HG03175 (cell line): ENCODE results near the gene ENPP3.
"Not testable (repeated sequence)": the region's sequence is repeated elsewhere in the genome, so short reads cannot be mapped to it uniquely, and the experiment has no call there.

Experiments
- ATAC-seq: cut with Tn5 transposase; IDR thresholded peaks from one replicate; pipeline ENCODE4 v1.9.1; 2021; ENCODE audit warnings: mild to moderate bottlenecking, moderate library complexity; ENCODE audit not compliant: unreplicated experiment

The ENPP3 gene

GRCh38 chr6:131733376-131734016 is 96.4 kb downstream of the ENPP3 start:
- ATAC-seq = no peak

DNA sequence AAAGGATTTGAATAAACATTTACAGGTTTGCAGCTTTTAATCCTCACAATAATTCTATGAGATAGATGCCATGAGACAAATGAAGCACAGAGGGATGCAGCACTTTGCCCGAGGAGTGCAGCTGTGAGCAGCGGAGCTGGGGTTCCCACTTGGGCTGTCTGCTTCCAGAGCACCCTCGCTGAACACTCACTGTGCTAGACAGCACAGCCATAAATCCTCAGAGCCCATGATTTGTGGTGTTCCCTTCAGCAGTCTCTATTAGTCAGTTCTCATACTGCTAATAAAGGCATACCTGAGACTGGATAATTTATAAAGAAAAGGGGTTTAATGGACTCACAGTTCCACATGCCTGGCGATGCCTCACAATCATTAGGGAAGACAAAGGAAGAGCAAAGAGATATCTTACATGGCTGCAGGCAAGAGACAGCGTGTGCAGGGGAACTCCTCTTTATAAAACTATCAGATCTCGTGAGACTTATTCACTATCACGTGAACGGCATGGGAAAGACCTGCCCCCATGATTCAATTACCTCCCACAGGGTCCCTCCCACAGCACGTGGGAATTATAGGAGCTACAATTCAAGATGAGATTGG is 99.0 kb downstream of the ENPP3 start:
- no peak for ATAC-seq

DNA sequence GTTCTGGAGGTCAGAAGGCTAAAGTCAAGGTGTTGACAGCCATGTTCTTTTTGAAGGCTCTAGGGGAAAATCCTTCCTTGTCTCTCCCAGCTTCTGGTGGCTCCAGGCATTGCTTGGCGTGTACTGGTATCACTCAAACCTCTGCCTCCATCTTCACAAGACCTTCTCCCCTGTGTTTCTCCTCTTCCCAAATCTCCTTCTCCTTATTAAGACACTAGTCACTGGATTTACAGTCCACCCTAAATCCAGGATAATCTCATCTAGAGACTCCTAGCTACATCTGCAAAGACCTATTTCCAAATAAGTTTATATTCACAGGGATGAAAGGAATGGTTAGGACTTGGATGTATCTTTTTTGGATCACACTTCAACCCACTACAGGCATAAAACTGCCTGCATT is 99.7 kb downstream of the ENPP3 start:
- no peak for ATAC-seq

GRCh38 chr6:131739136-131739535 is 102.0 kb downstream of the ENPP3 start:
- ATAC-seq = no peak

DNA sequence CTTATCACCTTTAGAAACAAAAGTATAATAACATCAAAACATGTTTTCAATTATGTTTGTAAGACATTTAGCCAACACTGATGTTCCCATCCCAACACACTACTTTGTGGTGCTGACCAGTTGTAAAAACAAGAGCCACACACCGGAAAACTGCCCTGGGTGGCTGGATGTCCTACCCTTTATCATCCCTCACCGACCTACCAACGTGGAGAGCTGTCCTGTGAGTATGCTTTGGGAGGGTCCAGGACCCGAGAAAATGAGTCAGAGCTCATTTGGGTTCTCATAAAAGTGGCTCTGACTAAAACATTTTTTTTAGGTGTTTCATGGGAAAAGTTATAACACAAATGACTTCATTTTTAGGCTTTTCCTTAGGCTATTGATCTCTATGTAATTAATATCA is 103.1 kb downstream of the ENPP3 start:
- no peak for ATAC-seq

- no peak for ATAC-seq
These were observed 104.7 kb downstream of the ENPP3 start for GRCh38 chr6:131741688-131742393.

- no peak for ATAC-seq
These were observed 107.6 kb downstream of the ENPP3 start for GRCh38 chr6:131744432-131745287.

DNA sequence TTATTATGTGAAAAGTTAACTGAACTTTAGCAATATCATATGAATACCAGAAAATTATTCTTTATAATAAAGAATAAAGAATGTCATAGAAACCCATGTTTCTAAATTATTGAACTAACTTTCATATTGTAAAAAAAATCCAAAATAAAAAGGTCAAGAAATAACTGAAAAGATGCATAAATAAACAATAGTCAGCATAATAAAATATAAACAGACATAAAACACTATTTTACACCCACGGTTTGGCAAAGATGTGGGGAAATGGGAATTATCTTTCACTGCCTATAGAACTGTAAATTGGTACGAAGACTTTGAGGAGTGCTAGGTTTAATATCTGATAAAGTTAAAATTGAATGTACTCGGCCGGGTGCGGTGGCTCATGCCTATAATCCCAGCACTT is 108.4 kb downstream of the ENPP3 start:
- ATAC-seq = no peak

- ATAC-seq = no peak
These were observed 110.8 kb downstream of the ENPP3 start for GRCh38 chr6:131747821-131748353.

- ATAC-seq = no peak
These were observed 111.9 kb downstream of the ENPP3 start for GRCh38 chr6:131749023-131749422.

GRCh38 chr6:131751012-131751715 is 114.1 kb downstream of the ENPP3 start:
- ATAC-seq = not testable (repeated sequence)

DNA sequence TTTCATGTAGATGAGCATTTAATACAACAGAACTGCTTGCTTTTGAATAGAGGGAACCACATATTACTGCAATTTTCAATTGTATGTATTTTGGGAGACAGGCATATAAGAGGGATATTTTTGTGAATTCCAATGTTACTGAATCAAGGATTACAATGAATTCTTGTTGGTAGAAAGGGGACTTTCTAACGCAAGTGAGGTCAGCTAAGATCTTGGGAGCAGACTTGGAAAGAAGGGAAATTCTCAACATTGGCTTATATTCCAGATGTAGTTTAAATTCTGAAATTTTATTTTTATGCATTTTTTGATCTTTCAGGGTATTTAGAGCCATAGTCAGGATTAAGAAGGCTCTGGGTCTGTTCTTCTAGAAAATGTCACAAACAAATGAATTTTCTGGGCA is 117.0 kb downstream of the ENPP3 start:
- no peak for ATAC-seq

DNA sequence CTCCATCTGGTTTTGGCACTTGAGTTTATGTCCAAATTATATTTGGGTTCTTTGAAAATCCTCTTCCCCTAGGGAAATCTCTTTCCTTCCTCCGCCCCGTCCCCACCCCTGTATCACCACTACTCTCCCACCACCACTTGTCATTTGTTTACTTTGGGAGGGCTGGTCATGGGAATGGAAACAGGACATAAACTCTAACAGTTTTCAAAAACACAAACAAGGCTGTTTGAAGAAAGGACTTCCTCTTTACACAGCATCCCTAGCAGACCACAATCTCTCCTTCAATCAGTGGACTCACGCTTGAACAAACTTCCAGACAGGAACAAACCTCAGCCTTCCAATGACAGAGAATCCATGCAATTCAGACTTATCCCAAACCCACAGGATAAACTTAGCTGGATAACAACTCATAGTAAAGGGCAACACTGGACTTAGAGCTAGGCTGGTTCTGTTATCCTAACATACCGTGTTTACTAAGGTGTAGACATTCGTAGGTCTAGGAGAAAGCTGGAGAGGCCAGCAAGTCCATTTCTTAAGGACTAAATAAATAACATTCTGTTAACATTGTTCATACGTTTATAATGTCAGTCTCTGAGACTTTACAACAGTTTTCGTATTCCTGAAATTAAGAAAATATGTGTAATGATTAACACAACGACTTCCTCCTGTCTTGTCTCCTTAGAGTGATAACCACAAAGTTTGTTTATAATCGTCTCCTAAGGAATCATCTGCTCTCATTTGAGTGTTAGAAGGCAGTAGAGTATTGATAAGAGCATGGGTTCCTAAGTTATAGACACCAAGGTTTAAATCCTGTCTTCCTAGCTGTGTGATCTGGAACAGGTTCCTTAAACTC is 117.8 kb downstream of the ENPP3 start:
- no peak for ATAC-seq

DNA sequence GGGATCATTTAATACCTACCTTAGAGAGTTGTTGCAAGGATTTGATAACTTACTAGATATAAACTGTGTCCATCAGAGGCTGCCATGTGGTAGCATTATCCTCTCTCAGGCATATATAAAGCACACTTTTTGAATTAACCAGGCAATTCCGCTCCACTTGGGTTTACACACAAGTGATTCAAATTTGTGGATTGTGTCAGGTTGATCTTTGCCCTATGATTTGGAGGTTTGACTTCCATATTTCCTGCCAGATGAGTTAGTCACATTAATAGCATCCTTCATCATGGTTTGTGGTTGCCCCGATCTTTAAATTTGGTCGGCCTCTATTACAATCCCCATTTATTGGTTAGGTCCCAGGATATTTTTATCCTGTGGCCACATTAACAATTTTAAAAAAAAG is 118.5 kb downstream of the ENPP3 start:
- no peak for ATAC-seq

DNA sequence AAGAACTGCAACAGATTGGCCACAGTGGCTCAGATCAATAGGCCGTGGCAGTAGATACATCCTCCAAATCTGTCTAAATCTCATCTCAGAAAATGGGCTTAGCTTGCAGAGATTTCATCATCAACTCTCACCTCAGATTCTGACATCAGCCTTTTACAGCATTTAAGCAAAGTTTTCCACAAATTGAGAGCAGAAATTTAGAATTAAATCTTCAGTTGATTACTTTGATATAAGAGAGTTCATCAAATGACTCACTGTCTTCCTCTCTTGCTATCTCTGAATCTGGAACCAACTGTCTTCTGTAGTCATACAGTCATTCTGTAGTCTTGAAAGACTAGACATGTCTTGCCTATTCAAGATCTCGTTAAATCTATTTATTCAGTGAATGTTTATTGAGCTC is 118.9 kb downstream of the ENPP3 start:
- ATAC-seq = no peak

GRCh38 chr6:131758920-131759319 is 121.8 kb downstream of the ENPP3 start:
- ATAC-seq = no peak

DNA sequence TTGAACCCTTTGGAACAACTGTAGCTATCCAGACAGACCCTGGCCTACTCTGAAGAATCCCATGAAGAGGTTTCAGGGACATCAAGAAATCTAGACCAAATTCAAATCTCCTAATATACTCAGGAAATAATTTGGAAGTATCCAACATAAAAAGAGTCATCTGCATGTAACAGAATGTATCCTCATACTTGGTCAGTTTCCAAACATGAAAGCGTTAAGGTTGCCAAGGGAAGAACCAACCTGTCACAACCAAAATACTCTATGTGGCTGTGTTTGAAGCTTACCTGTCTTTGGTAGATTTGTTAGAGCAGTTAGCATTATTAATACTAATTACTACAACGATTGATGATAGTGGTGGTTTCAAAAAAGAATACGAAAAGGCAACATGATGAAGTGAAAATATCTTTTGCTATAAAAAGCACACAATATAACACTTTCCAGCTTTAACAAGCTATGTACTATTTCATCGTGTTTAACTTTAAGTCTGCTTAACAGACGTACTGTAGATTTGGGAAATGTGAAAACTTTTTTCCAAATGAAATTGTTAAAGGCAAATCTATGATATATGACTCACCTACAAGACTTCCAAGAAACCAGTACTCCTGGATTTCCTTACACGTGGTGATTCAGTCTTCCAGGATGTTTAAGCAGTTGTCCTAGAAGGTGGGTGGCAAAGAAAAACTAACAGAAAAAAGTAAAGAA is 124.1 kb downstream of the ENPP3 start:
- ATAC-seq = no peak

GRCh38 chr6:131761762-131762067 is 124.6 kb downstream of the ENPP3 start:
- ATAC-seq = no peak

- no peak for ATAC-seq
These were observed 125.9 kb downstream of the ENPP3 start for GRCh38 chr6:131762984-131763383.
